Activated CD4-positive, alpha-beta T cell treated with anti-CD3 and anti-CD28 coated beads, Interleukin-2, amount 10 ng/mL, durations not matched to agents 7 days and 5 days (primary cell): Measurements from ENCODE around the gene GLT8D2. TPM values are rescaled to one million over a fixed set of nuclear protein-coding genes. Genes with fewer than 3 reads are reported as not detected.

ENCODE experiments used
- CTCF ChIA-PET: fragments of 350-600 bp; sonication (Branson Sonifier 250); formaldehyde crosslinking; loops from one replicate; lab custom pipeline; 2021; ENCODE audit warnings: antibody characterized with exemption; lab: Charles Lee
- POLR2A ChIA-PET: fragments of 350-600 bp; sonication (Branson Sonifier 250); formaldehyde crosslinking; loops from one replicate; lab custom pipeline; 2021; ENCODE audit warnings: antibody characterized with exemption; lab: Charles Lee
- DNase-seq: peaks from one replicate; pipeline ENCODE4 v3.0.0-alpha.2; 2020
- H3K27ac Mint-ChIP-seq: one replicate; pipeline ENCODE4 v1.8.0; 2021; ENCODE audit warnings: mild to moderate bottlenecking, moderate library complexity, mixed read lengths
- H3K27me3 Mint-ChIP-seq: one replicate; pipeline ENCODE4 v1.8.0; 2021; ENCODE audit warnings: mixed read lengths
- H3K36me3 Mint-ChIP-seq: one replicate; pipeline ENCODE4 v1.8.0; 2021; ENCODE audit warnings: low read depth, mixed read lengths
- H3K4me1 Mint-ChIP-seq: one replicate; pipeline ENCODE4 v1.8.0; 2021; ENCODE audit warnings: mixed read lengths
- H3K4me3 Mint-ChIP-seq: one replicate; pipeline ENCODE4 v1.8.0; 2021; ENCODE audit warnings: mild to moderate bottlenecking, moderate library complexity, mixed read lengths
- H3K9me3 Mint-ChIP-seq: one replicate; pipeline ENCODE4 v1.8.0; 2021; ENCODE audit warnings: mixed read lengths
- total RNA-seq, 2 experiments: library from RNA; stranded (reverse); gene quantifications; one replicate each; pipeline ENCODE4 v1.2.3, GENCODE V29; 2021

The GLT8D2 gene, protein sequence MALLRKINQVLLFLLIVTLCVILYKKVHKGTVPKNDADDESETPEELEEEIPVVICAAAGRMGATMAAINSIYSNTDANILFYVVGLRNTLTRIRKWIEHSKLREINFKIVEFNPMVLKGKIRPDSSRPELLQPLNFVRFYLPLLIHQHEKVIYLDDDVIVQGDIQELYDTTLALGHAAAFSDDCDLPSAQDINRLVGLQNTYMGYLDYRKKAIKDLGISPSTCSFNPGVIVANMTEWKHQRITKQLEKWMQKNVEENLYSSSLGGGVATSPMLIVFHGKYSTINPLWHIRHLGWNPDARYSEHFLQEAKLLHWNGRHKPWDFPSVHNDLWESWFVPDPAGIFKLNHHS
- not detected for total RNA-seq

DNA sequence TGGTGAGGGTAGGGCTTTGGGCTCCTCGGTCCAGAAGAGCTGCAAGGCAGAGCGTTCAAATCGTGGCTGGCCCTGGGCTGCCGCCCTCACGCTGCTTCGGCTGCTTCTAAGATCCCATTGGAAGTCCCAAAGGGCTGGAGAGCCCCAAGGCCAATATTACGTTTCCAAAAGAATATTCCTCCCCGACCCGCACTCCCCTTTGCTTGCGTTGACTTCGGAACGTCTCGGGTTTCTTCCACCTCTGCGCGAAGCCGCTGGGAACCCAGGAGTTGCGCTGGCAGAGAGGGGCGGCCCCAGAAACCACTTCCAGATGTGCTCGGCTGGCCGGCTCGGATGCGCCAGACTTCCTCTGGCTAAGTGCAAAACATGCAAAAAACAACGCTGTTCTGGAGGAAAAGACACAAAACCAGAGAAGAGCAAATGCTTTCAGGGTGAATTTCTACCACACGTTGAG lies at the start of gene GLT8D2:
GLT8D2 (minus strand) TSS at position 285 of the 454 bp plus-strand sequence. CDS start 30,539 bp downstream, outside the sequence.
- H3K4me3 Mint-ChIP-seq: peak within 1 kb of the TSS; percentile 40
- ChIA-PET POLR2A (no interaction called here), CTCF (no interaction called here)
- no peaks in the 10 kb centered on the region for H3K36me3 Mint-ChIP-seq
- H3K4me1 Mint-ChIP-seq: peaks cover 11% of the 10 kb centered on the region
- no peak within 1 kb of the TSS for H3K27ac Mint-ChIP-seq
- H3K27me3 Mint-ChIP-seq: peaks cover 51% of the 10 kb centered on the region
- H3K9me3 Mint-ChIP-seq: no peaks in the 10 kb centered on the region
- DNase-seq: no peak

DNA sequence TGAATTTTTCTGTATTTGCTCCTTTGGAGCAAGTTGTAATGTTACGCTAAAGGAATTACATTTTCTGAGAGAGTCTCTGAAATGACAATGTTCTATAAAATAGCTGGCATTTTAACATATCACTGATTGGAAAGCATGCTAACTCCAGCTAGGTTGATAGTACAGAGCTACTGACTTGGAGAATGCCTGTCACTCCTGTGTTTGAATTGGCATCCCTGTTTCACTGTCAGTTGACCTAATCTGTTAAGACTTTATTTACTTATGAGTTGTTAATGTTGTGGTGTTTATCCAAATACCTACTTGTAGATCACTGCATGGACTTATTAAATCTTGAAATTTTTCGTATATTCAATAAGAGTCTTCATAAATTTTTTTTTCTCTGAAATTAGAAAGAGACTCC lies 48.0 kb upstream of the GLT8D2 start:
- Mint-ChIP-seq H3K4me1 (peaks cover 1% of the 10 kb centered on the region), H3K27me3 (no peaks in the 10 kb centered on the region), H3K9me3 (no peaks in the 10 kb centered on the region), H3K27ac (no peak overlapping the region), H3K36me3 (peaks cover 46% of the 10 kb centered on the region), H3K4me3 (no peak overlapping the region)
- DNase-seq: no peak
- POLR2A ChIA-PET: no interaction called here
- CTCF ChIA-PET: interaction anchor here (0.7 to 1.0 kb wide), 3 partner anchors 10 to 11 kb away, joined by 3 to 4 read pairs (median 3); no protein-coding TSS in a partner anchor

DNA sequence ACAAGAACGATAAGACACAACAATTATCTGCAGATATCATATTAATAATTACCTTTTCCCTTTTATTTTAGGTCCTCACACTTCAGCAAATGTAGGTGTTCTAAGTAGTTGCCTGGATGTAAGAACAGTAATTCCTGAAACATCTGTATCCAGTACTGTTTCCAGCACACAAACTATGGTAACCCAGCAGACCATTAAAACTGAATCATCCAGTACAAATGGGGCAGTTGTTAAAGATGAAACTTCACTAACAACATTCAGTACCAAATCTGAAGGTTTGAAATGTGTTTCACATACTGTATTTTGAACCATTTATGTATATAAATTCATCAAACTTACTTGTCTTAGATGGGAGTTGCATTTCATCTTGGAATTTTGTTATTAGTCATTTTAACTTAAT lies 45.3 kb upstream of the GLT8D2 start:
- peaks cover 43% of the 10 kb centered on the region for H3K36me3 Mint-ChIP-seq
- no peak overlapping the region for H3K27ac Mint-ChIP-seq
- peaks cover 1% of the 10 kb centered on the region for H3K4me1 Mint-ChIP-seq
- CTCF ChIA-PET: no interaction called here
- DNase-seq: no peak
- POLR2A ChIA-PET: no interaction called here
- H3K27me3 Mint-ChIP-seq: no peaks in the 10 kb centered on the region
- H3K9me3 Mint-ChIP-seq: no peaks in the 10 kb centered on the region
- H3K4me3 Mint-ChIP-seq: no peak overlapping the region

DNA sequence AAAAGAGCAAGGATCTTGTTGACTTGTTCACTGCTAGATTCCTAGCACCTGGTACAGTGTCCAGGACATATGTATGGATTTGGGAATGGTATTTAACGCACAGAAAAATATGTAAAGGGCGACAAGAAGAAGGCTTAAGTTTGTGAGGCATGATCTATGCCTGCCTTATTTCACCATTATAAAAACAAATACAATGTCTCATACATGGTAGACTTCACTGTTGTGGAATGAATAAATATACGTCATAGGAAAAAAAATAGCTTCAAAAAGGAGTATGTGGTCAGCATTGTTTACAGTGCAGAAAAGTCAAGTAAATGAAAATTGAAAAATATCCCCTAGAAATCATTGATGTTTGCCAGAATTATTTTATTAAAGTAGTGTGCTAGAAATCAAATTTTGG lies 44.3 kb upstream of the GLT8D2 start:
- H3K9me3 Mint-ChIP-seq: no peaks in the 10 kb centered on the region
- peaks cover 1% of the 10 kb centered on the region for H3K4me1 Mint-ChIP-seq
- no peaks in the 10 kb centered on the region for H3K27me3 Mint-ChIP-seq
- H3K36me3 Mint-ChIP-seq: peaks cover 45% of the 10 kb centered on the region
- ChIA-PET CTCF (no interaction called here), POLR2A (no interaction called here)
- DNase-seq: no peak
- no peak overlapping the region for H3K27ac Mint-ChIP-seq
- H3K4me3 Mint-ChIP-seq: no peak overlapping the region

DNA sequence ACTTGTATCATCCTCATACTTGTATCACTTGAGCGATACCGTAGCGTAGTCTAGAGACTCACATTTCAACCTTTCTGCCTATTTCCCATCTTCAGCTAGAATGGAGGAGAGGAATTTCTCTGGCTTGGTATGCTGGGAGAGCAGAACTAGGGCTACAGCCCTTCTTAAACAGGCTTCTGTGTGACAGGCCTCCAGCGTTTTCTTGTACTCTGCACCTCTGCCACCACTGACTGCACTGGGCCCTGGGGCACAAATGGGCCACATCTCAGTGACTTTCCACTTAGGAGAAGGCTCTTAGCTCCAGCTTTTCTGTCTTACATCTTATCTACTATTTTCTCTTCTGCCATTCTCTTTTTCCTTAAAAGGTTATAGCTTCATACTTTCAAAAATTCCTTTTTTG lies 41.1 kb upstream of the GLT8D2 start:
- CTCF ChIA-PET: interaction anchor here (0.6 to 1.2 kb wide), 2 partner anchors 9 to 18 kb away, joined by 3 read pairs; no protein-coding TSS in a partner anchor
- Mint-ChIP-seq H3K36me3 (peaks cover 38% of the 10 kb centered on the region), H3K9me3 (no peaks in the 10 kb centered on the region), H3K27ac (no peak overlapping the region), H3K4me3 (no peak overlapping the region), H3K4me1 (peaks cover 1% of the 10 kb centered on the region), H3K27me3 (no peaks in the 10 kb centered on the region)
- DNase-seq: no peak
- POLR2A ChIA-PET: no interaction called here

DNA sequence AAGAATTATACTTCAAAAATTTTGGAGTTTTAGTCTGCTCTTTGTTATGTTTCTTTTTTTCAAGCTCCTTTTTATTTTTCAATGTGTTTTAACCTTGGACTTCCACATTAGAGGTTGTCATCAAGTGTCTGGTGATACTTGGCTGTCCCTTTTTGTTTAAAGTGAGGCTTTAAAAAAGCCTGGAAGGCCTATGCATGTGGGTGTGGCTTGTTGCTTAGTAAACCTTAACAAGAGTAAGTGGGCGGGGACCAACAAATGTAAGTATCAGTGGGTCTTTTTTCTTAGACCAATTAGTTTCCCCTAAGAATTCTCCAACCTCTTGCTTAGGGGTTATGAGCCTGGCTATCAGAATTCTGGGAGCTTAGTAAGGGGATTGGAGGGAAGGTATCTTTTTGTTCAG lies 40.7 kb upstream of the GLT8D2 start:
- no peak for DNase-seq
- CTCF ChIA-PET: interaction anchor here (0.6 kb wide), 2 partner anchors 9 to 17 kb away, joined by 3 read pairs; no protein-coding TSS in a partner anchor
- peaks cover 38% of the 10 kb centered on the region for H3K36me3 Mint-ChIP-seq
- POLR2A ChIA-PET: no interaction called here
- peaks cover 1% of the 10 kb centered on the region for H3K4me1 Mint-ChIP-seq
- H3K27ac Mint-ChIP-seq: no peak overlapping the region
- H3K27me3 Mint-ChIP-seq: no peaks in the 10 kb centered on the region
- H3K4me3 Mint-ChIP-seq: no peak overlapping the region
- H3K9me3 Mint-ChIP-seq: no peaks in the 10 kb centered on the region

GRCh38 chr12:104083769-104084475 lies 33.9 kb upstream of the GLT8D2 start:
- CTCF ChIA-PET: interaction anchor here (0.6 kb wide), 1 partner anchor 76 kb away, joined by 4 read pairs; no protein-coding TSS in a partner anchor
- peaks cover 43% of the 10 kb centered on the region for H3K36me3 Mint-ChIP-seq
- H3K27ac Mint-ChIP-seq: no peak overlapping the region
- DNase-seq: no peak
- no peak overlapping the region for H3K4me3 Mint-ChIP-seq
- H3K27me3 Mint-ChIP-seq: no peaks in the 10 kb centered on the region
- no peaks in the 10 kb centered on the region for H3K9me3 Mint-ChIP-seq
- POLR2A ChIA-PET: no interaction called here
- peaks cover 14% of the 10 kb centered on the region for H3K4me1 Mint-ChIP-seq

DNA sequence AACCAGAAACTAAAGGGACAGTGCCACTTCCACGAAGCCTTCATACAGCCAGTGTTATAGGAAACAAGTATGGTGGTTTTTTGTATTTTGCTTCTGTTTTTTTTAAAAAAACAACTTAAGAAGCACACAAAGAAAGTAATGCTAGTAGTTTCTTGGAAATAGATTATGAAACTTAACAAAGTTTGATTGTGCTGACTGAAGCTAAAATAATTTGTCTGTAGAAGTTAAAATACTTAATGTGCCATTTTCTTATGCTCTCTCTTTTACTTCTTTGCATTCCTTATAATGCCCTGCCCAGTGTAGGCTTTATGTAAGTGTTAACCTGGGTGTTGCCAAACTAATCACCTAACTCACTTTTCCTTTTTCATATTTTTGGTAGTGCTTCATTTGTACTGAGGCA lies 30.8 kb upstream of the GLT8D2 start:
- POLR2A ChIA-PET: no interaction called here
- no peak for DNase-seq
- Mint-ChIP-seq H3K27me3 (no peaks in the 10 kb centered on the region), H3K36me3 (peaks cover 43% of the 10 kb centered on the region), H3K27ac (no peak overlapping the region), H3K9me3 (no peaks in the 10 kb centered on the region), H3K4me3 (no peak overlapping the region), H3K4me1 (peaks cover 14% of the 10 kb centered on the region)
- CTCF ChIA-PET: no interaction called here

DNA sequence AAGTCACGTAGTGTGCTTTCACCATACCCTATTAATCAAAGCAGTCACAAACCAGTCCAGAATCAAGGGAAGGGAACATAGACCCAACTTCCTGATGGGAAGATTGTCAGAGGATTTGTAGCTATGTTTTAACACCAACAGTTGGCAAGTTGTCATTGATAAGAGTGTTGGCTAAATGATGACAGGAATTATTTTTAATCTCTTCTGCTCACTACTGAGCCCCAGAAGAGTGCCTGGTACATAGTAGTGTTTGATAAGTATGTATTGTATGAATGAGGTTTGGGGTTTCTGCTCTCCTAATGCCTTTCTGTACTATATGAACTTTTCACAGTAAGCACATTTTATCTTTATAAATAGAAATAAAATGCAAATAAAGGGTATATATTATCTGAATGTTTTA lies 29.0 kb upstream of the GLT8D2 start:
- ChIA-PET POLR2A (no interaction called here), CTCF (no interaction called here)
- Mint-ChIP-seq H3K27me3 (no peaks in the 10 kb centered on the region), H3K4me3 (no peak overlapping the region), H3K9me3 (no peaks in the 10 kb centered on the region), H3K27ac (no peak overlapping the region), H3K4me1 (peaks cover 7% of the 10 kb centered on the region), H3K36me3 (peaks cover 35% of the 10 kb centered on the region)
- DNase-seq: no peak

DNA sequence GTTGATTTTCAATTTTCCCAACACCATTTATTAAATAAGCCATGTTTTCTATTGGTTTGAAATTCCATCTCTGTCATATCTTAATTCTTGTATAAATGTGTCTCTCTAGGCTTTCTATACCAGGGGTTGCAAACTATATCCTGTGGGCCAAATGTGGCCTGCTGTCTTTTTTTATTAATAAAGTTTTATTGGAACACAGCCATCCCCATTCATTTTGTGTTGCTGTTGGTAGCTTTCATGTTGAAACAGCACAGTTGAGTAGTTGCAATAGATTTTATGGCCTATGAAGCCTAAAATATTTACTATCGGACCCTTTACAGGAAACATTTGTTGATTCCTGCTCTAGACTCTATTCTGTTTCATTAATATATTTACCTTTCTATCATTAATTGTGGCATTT lies 23.7 kb upstream of the GLT8D2 start:
- Mint-ChIP-seq H3K4me1 (peaks cover 7% of the 10 kb centered on the region), H3K36me3 (peaks cover 31% of the 10 kb centered on the region), H3K27ac (no peak overlapping the region), H3K9me3 (no peaks in the 10 kb centered on the region), H3K27me3 (no peaks in the 10 kb centered on the region), H3K4me3 (no peak overlapping the region)
- no peak for DNase-seq
- CTCF ChIA-PET: interaction anchor here (0.7 kb wide), 1 partner anchor 17 kb away, joined by 3 read pairs; no protein-coding TSS in a partner anchor
- POLR2A ChIA-PET: no interaction called here

DNA sequence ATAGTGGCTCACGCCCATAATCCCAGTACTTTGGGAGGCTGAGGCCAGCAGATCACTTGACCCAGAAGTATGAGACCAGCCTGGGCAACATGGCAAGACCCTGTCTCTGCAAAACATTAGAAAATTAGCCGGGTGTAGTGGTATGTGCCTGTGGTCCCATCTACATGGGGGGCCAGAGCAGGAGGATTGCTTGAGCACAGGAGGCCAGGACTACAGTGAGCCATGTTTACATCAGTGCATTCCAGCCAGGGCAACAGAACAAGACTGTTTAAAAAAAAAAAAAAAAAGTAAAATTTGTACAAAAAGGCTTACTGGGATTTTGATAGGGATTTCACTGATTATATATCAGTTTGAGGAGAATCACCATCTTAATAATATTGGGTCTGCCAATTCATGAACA lies 22.1 kb upstream of the GLT8D2 start:
- peaks cover 34% of the 10 kb centered on the region for H3K36me3 Mint-ChIP-seq
- no peaks in the 10 kb centered on the region for H3K27me3 Mint-ChIP-seq
- H3K9me3 Mint-ChIP-seq: no peaks in the 10 kb centered on the region
- ChIA-PET POLR2A (no interaction called here), CTCF (no interaction called here)
- H3K27ac Mint-ChIP-seq: no peak overlapping the region
- no peak for DNase-seq
- peaks cover 11% of the 10 kb centered on the region for H3K4me1 Mint-ChIP-seq
- H3K4me3 Mint-ChIP-seq: no peak overlapping the region

GRCh38 chr12:104064842-104065427 lies 14.9 kb upstream of the GLT8D2 start:
- H3K4me3 Mint-ChIP-seq: peak overlapping the region; percentile 88
- ChIA-PET CTCF (interaction anchor here (0.6 to 1.3 kb wide), 5 partner anchors 35 to 922 kb away, joined by 3 to 5 read pairs (median 3); partner anchors contain the start of gene TDG), POLR2A (interaction anchor here (1.1 to 1.3 kb wide), 2 partner anchors 73 to 129 kb away, joined by 3 to 4 read pairs; partner anchors contain the start of gene NFYB)
- H3K27ac Mint-ChIP-seq: peak overlapping the region; percentile 88
- no peak for DNase-seq
- peaks cover 13% of the 10 kb centered on the region for H3K27me3 Mint-ChIP-seq
- peaks cover 26% of the 10 kb centered on the region for H3K4me1 Mint-ChIP-seq
- H3K36me3 Mint-ChIP-seq: peaks cover 17% of the 10 kb centered on the region
- H3K9me3 Mint-ChIP-seq: no peaks in the 10 kb centered on the region
